Right atrium auricular region (tissue), 2 donors: Measurements from ENCODE around the gene PDP2. TPM values are rescaled to one million over a fixed set of nuclear protein-coding genes. Genes with fewer than 3 reads are reported as not detected.
A peak's percentile ranks its signal among the peaks of the same experiment; 100 is the strongest.

ENCODE experiments used
- DNase-seq: peaks from one replicate; pipeline ENCODE4 v3.0.0-alpha.2; 2019; ENCODE audit warnings: low spot score
- H3K27ac ChIP-seq, 2 donors: fragments of 200-600 bp; sonication (generic); 1 replicate in 1 of 2; 2 replicates in 1 of 2; pipeline ENCODE4 v1.5.1; 2016 to 2019
- H3K27me3 ChIP-seq, 2 donors: fragments of 200-600 bp; sonication (generic); one replicate each; pipeline versions ENCODE4 v1.5.1 to v1.6.0; 2017 to 2019
- H3K36me3 ChIP-seq: fragments of 200-600 bp; sonication (generic); one replicate; pipeline ENCODE4 v1.5.1; 2016
- H3K4me1 ChIP-seq, 2 donors: fragments of 200-600 bp; sonication (generic); one replicate each; pipeline versions ENCODE4 v1.5.1 to v1.6.0; 2017 to 2019
- H3K4me3 ChIP-seq, 2 donors: fragments of 200-600 bp; sonication (generic); 1 replicate in 1 of 2; 2 replicates in 1 of 2; pipeline ENCODE4 v1.5.1; 2017 to 2019; ENCODE audit warnings: mild to moderate bottlenecking in 1 of 2, moderate library complexity in 1 of 2
- H3K9me3 ChIP-seq, 2 donors: fragments of 200-600 bp; sonication (generic); one replicate each; pipeline ENCODE4 v1.5.1; 2019
- CTCF ChIP-seq, 2 donors: fragments of 200-600 bp; sonication (generic); IDR thresholded peaks; one replicate each; pipeline ENCODE4 v1.5.1; 2019; ENCODE audit warnings: antibody characterized with exemption in 2 of 2
- total RNA-seq, 2 donors: library from RNA; depleted of rRNA; stranded (reverse); fragments of >200 nt; gene quantifications; one replicate each; pipeline ENCODE4 v1.1.0, GENCODE V29; 2016

PDP2 gene
- total RNA-seq, 2 donors from 2014 or later = 1.7 to 3.4 TPM

GRCh38 chr16:66841366-66841765 is 38.9 kb upstream of the PDP2 start:
- H3K4me1 ChIP-seq = peaks cover 0 to 14% of the 10 kb centered on the region in 2 donors

GRCh38 chr16:66842765-66843164 is 37.5 kb upstream of the PDP2 start:
- peaks cover 0 to 3% of the 10 kb centered on the region in 2 donors for H3K27me3 ChIP-seq
- no peak for TF ChIP-seq CTCF (IDR thresholded peaks at IDR 0.05)
- H3K36me3 ChIP-seq = no peaks in the 10 kb centered on the region
- peaks cover 0 to 14% of the 10 kb centered on the region in 2 donors for H3K4me1 ChIP-seq
- no peak for DNase-seq
- no peak overlapping the region for H3K27ac ChIP-seq
- H3K9me3 ChIP-seq = no peaks in the 10 kb centered on the region
- no peak overlapping the region for H3K4me3 ChIP-seq

More at GRCh38 chr16:66841366-66841765, 38.9 kb upstream of the PDP2 start:
- TF ChIP-seq CTCF (IDR thresholded peaks at IDR 0.05) = no peak
- Histone ChIP-seq H3K36me3 (no peaks in the 10 kb centered on the region), H3K27me3 (peaks cover 0 to 3% of the 10 kb centered on the region in 2 donors), H3K9me3 (no peaks in the 10 kb centered on the region), H3K4me3 (no peak overlapping the region), H3K27ac (no peak overlapping the region)
- no peak for DNase-seq

DNA sequence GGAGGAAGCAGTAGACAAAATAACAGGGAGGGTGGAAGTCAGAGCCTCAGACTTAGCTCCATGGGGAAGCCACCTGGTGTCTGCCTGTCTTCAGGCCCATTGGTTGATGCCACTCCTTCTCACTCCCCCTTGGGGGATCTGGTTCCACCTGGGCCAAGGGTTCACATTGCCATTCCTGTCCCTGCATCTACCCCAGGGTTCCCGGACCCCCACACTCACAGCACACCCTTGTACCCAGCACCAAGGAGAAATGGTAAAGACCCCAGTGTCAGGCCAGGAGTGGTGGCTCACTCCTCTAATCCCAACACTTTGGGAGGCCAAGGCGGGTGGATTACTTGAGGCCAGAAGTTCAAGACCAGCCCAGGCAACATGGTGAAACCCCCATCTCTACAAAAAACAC is 37.1 kb upstream of the PDP2 start:
- no peak overlapping the region for H3K4me3 ChIP-seq
- peaks cover 0 to 3% of the 10 kb centered on the region in 2 donors for H3K27me3 ChIP-seq
- H3K36me3 ChIP-seq = no peaks in the 10 kb centered on the region
- H3K9me3 ChIP-seq = no peaks in the 10 kb centered on the region
- DNase-seq = no peak
- H3K27ac ChIP-seq = no peak overlapping the region
- TF ChIP-seq CTCF (IDR thresholded peaks at IDR 0.05) = no peak
- H3K4me1 ChIP-seq = peaks cover 0 to 14% of the 10 kb centered on the region in 2 donors

GRCh38 chr16:66844009-66844341 is 36.3 kb upstream of the PDP2 start:
- Histone ChIP-seq H3K27ac (no peak overlapping the region), H3K27me3 (peaks cover 0 to 3% of the 10 kb centered on the region in 2 donors), H3K36me3 (no peaks in the 10 kb centered on the region), H3K9me3 (no peaks in the 10 kb centered on the region), H3K4me3 (peak overlapping the region; percentile 13 to 52), H3K4me1 (peaks cover 0 to 14% of the 10 kb centered on the region in 2 donors)
- no peak for DNase-seq
- no peak for TF ChIP-seq CTCF (IDR thresholded peaks at IDR 0.05)

DNA sequence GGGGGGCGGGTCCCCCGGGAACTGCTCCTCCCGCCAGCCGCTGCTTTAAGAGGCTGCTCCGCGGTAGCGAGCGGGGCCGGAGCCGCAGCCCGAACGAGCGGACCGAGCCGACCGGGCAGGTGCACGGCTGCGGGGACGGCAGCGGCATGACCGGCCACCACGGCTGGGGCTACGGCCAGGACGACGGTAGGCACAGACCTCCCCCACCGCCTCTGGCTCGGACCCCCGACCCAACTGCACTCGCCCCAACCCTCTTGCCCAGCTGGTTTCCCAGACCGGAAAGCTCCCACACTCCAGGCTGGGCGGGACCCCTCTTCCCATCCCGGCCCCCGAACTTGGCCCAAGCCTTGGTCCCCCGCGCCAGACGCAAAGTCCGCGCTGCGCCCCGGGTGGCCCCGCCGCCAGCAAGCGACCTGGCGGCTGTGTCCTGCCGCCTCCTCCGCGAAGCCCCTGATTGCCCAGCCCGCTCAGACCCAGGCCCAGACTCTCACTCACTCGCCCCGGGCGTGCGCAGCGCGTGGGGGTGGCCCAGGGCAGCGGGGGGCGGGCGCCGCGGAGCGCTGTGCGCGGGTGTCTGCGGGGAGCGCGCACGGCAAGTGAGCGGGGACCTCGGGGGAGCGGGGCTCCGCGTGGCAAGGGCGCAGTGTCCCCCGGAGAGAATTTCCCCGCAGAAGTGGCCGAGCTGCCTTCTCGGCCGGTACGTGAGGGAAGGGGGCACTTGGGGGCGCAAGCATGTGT is 35.8 kb upstream of the PDP2 start, which contains the start of gene CA7:
TSS of gene CA7 (plus strand) at position 73 of the 738 bp plus-strand sequence. CDS start at position 147, 74 bp downstream.
- Histone ChIP-seq H3K4me1 (peaks cover 0 to 14% of the 10 kb centered on the region in 2 donors), H3K4me3 (peak within 1 kb of the TSS; percentile 13 to 52), H3K27ac (no peak within 1 kb of the TSS), H3K36me3 (no peaks in the 10 kb centered on the region), H3K27me3 (peaks cover 0 to 3% of the 10 kb centered on the region in 2 donors), H3K9me3 (no peaks in the 10 kb centered on the region)
- no peak for DNase-seq
- TF ChIP-seq CTCF (IDR thresholded peaks at IDR 0.05) = no peak

DNA sequence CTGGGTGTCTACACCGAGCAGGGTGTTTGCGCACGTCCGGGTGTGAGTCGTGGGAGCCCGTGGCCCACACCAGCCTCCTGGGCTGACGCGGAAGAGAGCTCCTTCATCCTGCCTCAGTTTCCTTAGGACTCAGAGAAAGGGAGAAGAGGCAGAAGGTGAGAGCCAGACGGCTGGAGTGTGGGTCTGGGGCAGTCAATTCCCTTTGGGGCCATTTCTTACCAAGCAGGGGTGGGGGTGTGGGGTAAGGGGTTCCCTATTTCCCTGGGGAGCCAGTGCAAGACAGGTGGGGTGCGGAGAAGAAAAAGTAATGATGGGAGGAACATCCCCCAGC is 35.3 kb upstream of the PDP2 start:
- no peak for TF ChIP-seq CTCF (IDR thresholded peaks at IDR 0.05)
- H3K36me3 ChIP-seq = no peaks in the 10 kb centered on the region
- peaks cover 0 to 14% of the 10 kb centered on the region in 2 donors for H3K4me1 ChIP-seq
- no peak for DNase-seq
- peaks cover 0 to 3% of the 10 kb centered on the region in 2 donors for H3K27me3 ChIP-seq
- peak overlapping the region; percentile 13 to 52 for H3K4me3 ChIP-seq
- no peak overlapping the region for H3K27ac ChIP-seq
- no peaks in the 10 kb centered on the region for H3K9me3 ChIP-seq
